ENCODE measurements around the gene SLFN12L. TPM values are rescaled to one million over a fixed set of nuclear protein-coding genes. Genes with fewer than 3 reads are reported as not detected.

The SLFN12L gene
- total RNA-seq (under 1 TPM in 3 of 4 donors, not detected in 1; 0.17 to 0.30 (median 0.26) TPM), polyA plus RNA-seq (under 1 TPM; 0.03 to 0.10 (median 0.09) TPM)
- long read RNA-seq, donor 1 = 0 reads
- long read RNA-seq, donor 2 = 0 reads

- WGBS, 3 donors = 60 to 65% (median 60%) methylated on average over 2 of the region's 2 CpGs
- ATAC-seq (no peak), DNase-seq (no peak)
- TF ChIP-seq CTCF (IDR thresholded peaks at IDR 0.05) = no peak
- Histone ChIP-seq H3K9me3 (no peaks in the 10 kb centered on the region), H3K27ac (peak within 1 kb of the TSS; percentile 19), H3K4me1 (no peaks in the 10 kb centered on the region), H3K27me3 (ENCODE audit: insufficient read depth in 3 of 3, low read length in 2 of 3) (peaks cover 0 to 3% (median 0%) of the 10 kb centered on the region in 3 donors), H3K4me3 (peak within 1 kb of the TSS; percentile 20), H3K36me3 (ENCODE audit: insufficient read depth in 1 of 2, low read depth in 1 of 2) (no peaks in the 10 kb centered on the region)
- intact Hi-C loops (cut with DNase I) = loop anchor here in 1 of 2 donors (2.0 to 10.0 kb wide), 2 partner anchors 225 to 393 kb away; partner anchors contain the start of genes NLE1 and UNC45B
Observed at GRCh38 chr17:35537601-35538141, at the start of gene SLFN12L. SLFN12L (minus strand) TSS chr17:35537678; CDS start chr17:35522364, 15,314 bp downstream.

GRCh38 chr17:35586569-35587073 lies 49.1 kb upstream of the SLFN12L start:
- ATAC-seq (peak in 3 of 4 donors; percentile 3 to 40 (median 18)), DNase-seq (no peak)
- no peaks in the 10 kb centered on the region for H3K27me3 ChIP-seq (ENCODE audit: insufficient read depth in 3 of 3, low read length in 2 of 3)
- peaks cover 16% of the 10 kb centered on the region for H3K4me1 ChIP-seq
- intact Hi-C loops (cut with DNase I) = loop anchor here in 1 of 2 donors (1.0 to 5.0 kb wide), 2 partner anchors 8 to 226 kb away; partner anchors contain the start of gene PEX12
- 32 to 37% (median 35%) methylated on average over 7 of the region's 7 CpGs for WGBS, 3 donors
- no peaks in the 10 kb centered on the region for H3K36me3 ChIP-seq (ENCODE audit: insufficient read depth in 1 of 2, low read depth in 1 of 2)
- peak overlapping the region; percentile 93 for H3K27ac ChIP-seq
- TF ChIP-seq CTCF (IDR thresholded peaks at IDR 0.05) = no peak
- peak overlapping the region; percentile 74 for H3K4me3 ChIP-seq
- no peaks in the 10 kb centered on the region for H3K9me3 ChIP-seq

DNA sequence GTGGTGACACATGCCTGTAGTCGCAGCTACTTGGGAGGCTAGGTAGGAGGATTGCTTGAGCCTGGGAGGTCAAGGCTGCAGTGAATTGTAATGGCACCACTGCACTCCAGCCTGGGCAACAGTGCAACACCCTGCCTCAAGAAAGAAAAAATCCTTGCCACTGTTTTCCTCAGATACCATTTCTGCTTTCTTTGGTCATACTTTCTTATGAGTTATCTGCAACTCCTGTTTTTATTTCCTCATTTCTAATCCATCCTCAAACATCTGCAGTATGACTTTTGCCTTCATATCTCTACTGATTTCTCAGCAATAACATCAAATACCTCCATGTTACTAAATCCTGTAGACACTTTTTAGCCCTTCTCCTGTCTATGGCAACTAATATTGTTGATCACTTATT lies 46.6 kb upstream of the SLFN12L start:
- TF ChIP-seq CTCF (IDR thresholded peaks at IDR 0.05) = no peak
- WGBS, 3 donors = 82 to 100% (median 88%) methylated on average over 1 of the region's 1 CpG
- H3K27me3 ChIP-seq (ENCODE audit: insufficient read depth in 3 of 3, low read length in 2 of 3) = no peaks in the 10 kb centered on the region
- ATAC-seq (no peak), DNase-seq (no peak)
- peaks cover 19% of the 10 kb centered on the region for H3K4me1 ChIP-seq
- no peak overlapping the region for H3K4me3 ChIP-seq
- intact Hi-C loops (cut with DNase I) = no loop called here
- no peaks in the 10 kb centered on the region for H3K36me3 ChIP-seq (ENCODE audit: insufficient read depth in 1 of 2, low read depth in 1 of 2)
- H3K9me3 ChIP-seq = no peaks in the 10 kb centered on the region
- H3K27ac ChIP-seq = no peak overlapping the region

DNA sequence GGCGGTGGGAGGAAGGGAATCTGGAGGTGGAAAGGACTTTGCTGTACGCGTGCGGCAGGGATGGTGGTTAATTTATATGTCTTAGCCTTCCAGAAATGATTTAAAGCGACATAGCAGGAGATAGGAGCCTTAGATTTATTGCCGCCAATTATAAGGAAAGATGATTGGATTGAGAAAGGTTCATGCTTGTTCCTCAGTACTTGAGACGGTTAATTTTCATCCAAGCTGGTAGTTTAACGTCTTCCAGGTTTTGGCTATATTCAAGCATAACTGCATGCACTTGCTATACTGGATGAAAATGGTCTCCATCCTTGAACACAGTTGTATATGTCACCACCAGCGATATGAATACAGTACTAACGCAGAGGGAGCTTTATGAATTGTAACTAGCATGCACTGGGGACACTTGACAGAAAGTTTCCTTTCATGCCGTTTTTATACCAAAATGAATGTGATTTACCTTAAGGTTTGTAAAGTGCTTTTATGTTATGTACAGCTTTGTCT lies 41.5 kb upstream of the SLFN12L start:
- Histone ChIP-seq H3K9me3 (no peaks in the 10 kb centered on the region), H3K36me3 (ENCODE audit: insufficient read depth in 1 of 2, low read depth in 1 of 2) (peaks cover 4 to 33% of the 10 kb centered on the region in 2 donors), H3K27ac (peak overlapping the region; percentile 94), H3K27me3 (ENCODE audit: insufficient read depth in 3 of 3, low read length in 2 of 3) (no peaks in the 10 kb centered on the region), H3K4me3 (peak overlapping the region; percentile 81), H3K4me1 (peaks cover 16% of the 10 kb centered on the region)
- 3 to 4% (median 3%) methylated on average over 11 of the region's 11 CpGs for WGBS, 3 donors
- TF ChIP-seq CTCF (IDR thresholded peaks at IDR 0.05) = no peak
- intact Hi-C loops (cut with DNase I) = loop anchor here in 1 of 2 donors (1.0 kb wide), 1 partner anchor 8 kb away; the partner anchor contains the start of gene AP2B1
- no peak for ATAC-seq
- no peak for DNase-seq

Data from psoas muscle (tissue), 8 donors.